Epithelial cell of esophagus (primary cell): Measurements from ENCODE around the gene INCENP.

Experiments
- DNase-seq: peaks from one replicate; pipeline ENCODE4 v3.0.0; 2010; ENCODE audit warnings: low read depth
- H3K4me3 ChIP-seq: 2 replicates; pipeline ENCODE4 v1.5.1; 2011; ENCODE audit warnings: mild to moderate bottlenecking, low read length, control low read depth
- CTCF ChIP-seq: IDR thresholded peaks from 2 replicates; pipeline ENCODE4 v1.5.1; 2011; ENCODE audit warnings: low read depth, mild to moderate bottlenecking, low read length, control low read depth, inconsistent platforms; ENCODE audit not compliant: insufficient read depth; ENCODE audit errors: missing control alignments

INCENP gene

DNA sequence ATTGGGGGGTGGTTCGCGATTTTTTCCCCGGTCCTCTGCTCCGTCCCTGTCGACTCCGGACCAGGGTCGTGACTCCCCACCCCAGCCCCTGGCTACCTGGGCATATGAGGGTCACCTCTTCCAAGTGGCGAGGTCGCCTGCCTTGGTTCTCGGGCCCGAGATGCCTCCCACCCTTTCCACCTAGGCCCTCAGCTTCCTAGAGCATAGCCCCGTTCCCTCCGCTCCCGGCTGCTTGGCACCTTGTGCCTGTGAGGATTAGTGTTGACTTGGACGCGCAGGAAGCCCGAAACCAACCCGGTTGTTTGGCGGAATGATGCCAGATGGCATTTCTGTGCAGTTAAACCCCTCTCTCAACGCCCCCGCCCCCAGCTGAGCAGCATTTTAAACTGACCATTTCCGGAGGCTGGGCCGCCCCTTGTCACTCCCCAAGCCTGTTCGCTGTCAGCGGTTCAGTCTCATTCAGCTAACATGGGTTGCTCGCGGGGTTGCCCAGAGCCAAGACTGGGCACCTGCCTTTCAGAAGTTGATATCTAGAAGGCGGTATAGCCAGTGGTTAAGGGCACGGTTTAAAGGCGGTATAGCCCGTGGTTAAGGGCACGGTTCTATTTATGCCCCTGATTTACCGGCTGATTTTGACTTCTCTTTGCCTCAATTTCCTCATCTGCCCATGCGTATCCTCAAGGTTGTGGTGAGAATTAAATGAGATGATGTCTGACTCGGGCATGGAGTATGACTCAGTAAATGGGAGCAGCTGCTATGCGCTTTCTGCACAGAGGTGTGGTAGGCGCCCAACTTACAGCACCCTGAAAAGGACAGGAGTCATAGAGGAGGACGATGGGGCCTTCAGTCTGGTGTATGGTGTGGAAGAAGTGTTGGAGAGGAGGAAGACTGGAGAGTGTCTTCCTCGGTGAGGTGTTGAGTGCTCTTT is 639 bp downstream of the INCENP start:
- no peak for TF ChIP-seq CTCF

GRCh38 chr11:62125316-62125715 is 1.5 kb downstream of the INCENP start:
- TF ChIP-seq CTCF: no peak
- H3K4me3 ChIP-seq: peak overlapping the region; percentile 96
- DNase-seq: peak; percentile 37

More for the DNA sequence above, 639 bp downstream of the INCENP start:
- peak; percentile 79 for DNase-seq
- H3K4me3 ChIP-seq: peak overlapping the region; percentile 96

GRCh38 chr11:62125881-62126280 is 2.1 kb downstream of the INCENP start:
- no peak for TF ChIP-seq CTCF
- no peak for DNase-seq
- no peak overlapping the region for H3K4me3 ChIP-seq

DNA sequence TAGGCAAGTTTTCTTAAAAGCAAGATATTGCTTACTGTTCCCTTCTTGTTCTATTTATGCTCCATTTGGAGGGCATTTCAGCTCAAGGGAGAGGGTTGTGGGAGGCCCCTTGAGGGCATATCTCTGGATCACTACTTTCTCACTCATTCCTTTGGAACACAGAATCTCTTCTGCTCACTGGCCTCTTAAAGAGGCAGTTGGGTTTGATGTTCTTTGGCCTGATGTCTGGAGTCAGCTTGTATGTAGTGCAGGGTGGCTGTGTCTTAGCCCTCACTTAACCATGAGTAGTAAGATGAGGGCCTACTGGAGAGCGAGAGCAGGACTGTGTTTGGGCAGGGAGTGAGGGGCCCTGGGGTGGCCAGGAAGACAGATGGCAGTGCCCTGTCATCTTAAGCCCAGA is 3.6 kb downstream of the INCENP start:
- no peak for DNase-seq
- no peak for TF ChIP-seq CTCF
- H3K4me3 ChIP-seq: no peak overlapping the region

DNA sequence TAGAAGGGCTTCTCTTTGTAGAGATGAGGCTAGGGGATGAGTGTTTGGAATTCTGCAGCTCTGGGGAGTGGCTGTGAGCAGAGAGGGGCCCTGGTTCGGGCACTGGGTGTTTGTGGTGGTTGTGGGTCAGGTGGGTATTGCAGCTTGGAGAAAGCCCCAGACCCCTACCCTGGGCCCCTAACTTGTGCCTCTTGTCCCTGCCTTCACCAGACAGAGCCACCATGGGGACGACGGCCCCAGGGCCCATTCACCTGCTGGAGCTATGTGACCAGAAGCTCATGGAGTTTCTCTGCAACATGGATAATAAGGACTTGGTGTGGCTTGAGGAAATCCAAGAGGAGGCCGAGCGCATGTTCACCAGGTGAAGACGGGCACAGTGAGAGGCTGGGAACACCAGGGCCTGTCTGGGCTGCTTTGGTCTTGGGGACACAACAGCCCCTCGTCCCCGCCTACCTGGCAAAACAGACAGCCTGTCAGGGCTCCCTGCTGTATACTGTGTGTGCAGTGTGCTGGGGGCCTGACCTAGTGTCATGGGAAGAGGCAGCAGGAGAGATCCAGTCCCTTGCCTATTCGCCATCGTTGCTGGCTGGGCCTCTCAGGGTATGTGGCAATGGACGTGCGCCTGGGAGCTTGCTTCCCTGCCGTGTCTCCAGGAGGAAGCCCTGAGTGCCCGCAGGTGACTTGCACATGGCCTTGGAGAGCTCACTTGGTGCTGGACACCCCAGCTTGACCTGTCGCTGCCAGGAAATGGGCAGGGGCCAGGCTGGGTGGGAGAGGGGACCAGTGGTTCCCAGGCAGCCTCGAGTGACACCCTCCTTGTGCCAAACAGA is 4.3 kb downstream of the INCENP start:
- H3K4me3 ChIP-seq: no peak overlapping the region
- TF ChIP-seq CTCF: no peak
- no peak for DNase-seq

- TF ChIP-seq CTCF: no peak
- H3K4me3 ChIP-seq: no peak overlapping the region
- no peak for DNase-seq
Measured at GRCh38 chr11:62128835-62129234, 5.0 kb downstream of the INCENP start.
